ENCODE measurements around the gene GPR4.
A peak's percentile ranks its signal among the peaks of the same experiment; 100 is the strongest.
"Not testable (repeated sequence)": the region's sequence is repeated elsewhere in the genome, so short reads cannot be mapped to it uniquely, and the experiment has no call there.

GPR4 gene

GRCh38 chr19:45621976-45622503 lies 20.0 kb upstream of the GPR4 start:
- DNase-seq: no peak

GRCh38 chr19:45621389-45621788 lies 19.4 kb upstream of the GPR4 start:
- DNase-seq: no peak

- DNase-seq: no peak
Measured at GRCh38 chr19:45616704-45617017, 14.6 kb upstream of the GPR4 start.

GRCh38 chr19:45615795-45616703 lies 14.0 kb upstream of the GPR4 start:
- DNase-seq: peak; percentile 79

GRCh38 chr19:45615056-45615455 lies 13.0 kb upstream of the GPR4 start:
- DNase-seq: not testable (repeated sequence)

- DNase-seq: peak; percentile 53
Measured at GRCh38 chr19:45613926-45614725, 12.1 kb upstream of the GPR4 start.

GRCh38 chr19:45608948-45609347 lies 6.9 kb upstream of the GPR4 start:
- no peak for DNase-seq

- DNase-seq: peak; percentile 45
Measured at GRCh38 chr19:45607071-45608029, 5.3 kb upstream of the GPR4 start.

- no peak for DNase-seq
Measured at GRCh38 chr19:45601115-45601514, 897 bp downstream of the GPR4 start.

- no peak for DNase-seq
Measured at GRCh38 chr19:45600340-45600885, 1.6 kb downstream of the GPR4 start.

- DNase-seq: no peak
Measured at GRCh38 chr19:45599286-45599685, 2.7 kb downstream of the GPR4 start.

- DNase-seq: no peak
Measured at GRCh38 chr19:45598267-45599001, 3.6 kb downstream of the GPR4 start.

- no peak for DNase-seq
Measured at GRCh38 chr19:45597425-45598111, 4.4 kb downstream of the GPR4 start.

GRCh38 chr19:45595814-45596213 lies 6.2 kb downstream of the GPR4 start:
- DNase-seq: no peak

- no peak for DNase-seq
Measured at GRCh38 chr19:45593520-45593919, 8.5 kb downstream of the GPR4 start.

GRCh38 chr19:45592366-45592765 lies 9.6 kb downstream of the GPR4 start:
- no peak for DNase-seq

GRCh38 chr19:45591638-45592005 lies 10.4 kb downstream of the GPR4 start:
- DNase-seq: no peak

GRCh38 chr19:45591004-45591637 lies 10.9 kb downstream of the GPR4 start:
- peak; percentile 51 for DNase-seq

GRCh38 chr19:45590300-45591003 lies 11.6 kb downstream of the GPR4 start:
- no peak for DNase-seq

GRCh38 chr19:45589768-45590167 lies 12.2 kb downstream of the GPR4 start:
- DNase-seq: no peak
